ENCODE measurements around the gene MT4.

The MT4 gene

DNA sequence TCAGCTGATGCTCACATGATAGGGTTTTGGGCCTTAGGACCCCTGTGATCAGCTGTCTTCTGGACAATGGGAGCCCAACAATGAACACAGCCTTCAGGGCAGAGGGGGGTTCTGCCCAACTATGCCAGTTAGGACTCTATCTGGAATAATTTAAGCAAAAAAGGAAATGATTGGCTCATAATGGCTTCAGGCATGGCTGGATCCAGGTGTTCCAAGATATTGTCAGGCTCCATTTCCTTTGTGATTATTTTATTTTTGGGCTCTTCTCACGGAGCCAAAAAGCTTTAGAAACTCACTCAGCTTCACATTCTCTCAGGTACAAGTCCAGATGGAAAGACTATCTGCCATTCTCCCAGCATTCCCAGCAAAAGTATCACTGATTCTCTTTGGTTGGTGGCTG, 40.6 kb downstream of the MT4 start:
- DNase-seq (ENCODE audit: low spot score), result no peak

DNA sequence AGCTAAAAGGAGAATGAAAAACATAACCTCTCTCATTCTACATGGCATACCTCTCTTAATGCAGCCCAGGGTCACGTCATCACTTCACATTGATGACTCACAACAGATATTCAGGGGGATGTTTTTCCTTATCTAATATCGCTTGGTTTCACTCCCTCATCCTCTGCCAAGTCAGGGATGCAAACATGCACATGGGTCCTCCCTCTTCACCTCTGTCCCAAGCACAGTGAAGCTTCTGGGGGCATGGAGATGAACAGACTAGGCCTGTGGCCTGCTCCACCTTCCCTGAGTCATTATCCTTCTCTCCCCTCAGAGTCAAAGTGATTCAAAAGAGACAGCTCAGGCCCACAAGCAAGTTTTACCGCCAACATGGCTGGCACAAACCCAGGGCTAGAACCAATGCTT, 41.2 kb downstream of the MT4 start:
- peak; percentile 25 for DNase-seq (ENCODE audit: low spot score)

DNA sequence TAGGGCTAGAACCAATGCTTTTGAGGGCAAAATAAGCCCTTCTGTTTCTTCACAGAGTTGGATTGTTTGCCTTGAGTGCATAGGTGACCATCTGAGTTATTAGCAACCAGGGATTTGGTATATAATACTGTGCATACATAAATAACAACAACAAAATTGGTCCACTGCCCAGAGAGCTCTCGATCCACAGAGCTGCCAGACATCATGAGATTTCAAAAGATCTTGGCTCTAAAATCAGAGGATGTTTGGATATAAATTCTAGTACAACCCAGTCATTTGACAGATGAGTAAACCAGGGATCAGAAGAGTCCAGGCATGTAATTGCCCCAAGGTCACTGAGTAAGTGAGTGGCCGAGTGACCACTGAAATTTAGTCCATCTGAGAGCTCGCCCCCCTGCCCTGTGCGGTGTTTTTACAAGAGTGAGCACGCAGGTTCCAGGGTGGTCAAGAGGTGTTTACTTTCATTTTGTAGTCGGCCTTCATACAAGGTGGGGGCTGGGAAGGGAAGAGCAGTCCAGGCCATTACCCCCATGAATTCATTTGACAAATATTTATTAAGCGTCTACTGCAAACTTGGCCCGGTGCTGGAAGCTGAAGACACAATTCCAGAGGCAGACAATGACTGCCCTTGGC, 41.7 kb downstream of the MT4 start:
- DNase-seq (ENCODE audit: low spot score), result peak; percentile 14

DNA sequence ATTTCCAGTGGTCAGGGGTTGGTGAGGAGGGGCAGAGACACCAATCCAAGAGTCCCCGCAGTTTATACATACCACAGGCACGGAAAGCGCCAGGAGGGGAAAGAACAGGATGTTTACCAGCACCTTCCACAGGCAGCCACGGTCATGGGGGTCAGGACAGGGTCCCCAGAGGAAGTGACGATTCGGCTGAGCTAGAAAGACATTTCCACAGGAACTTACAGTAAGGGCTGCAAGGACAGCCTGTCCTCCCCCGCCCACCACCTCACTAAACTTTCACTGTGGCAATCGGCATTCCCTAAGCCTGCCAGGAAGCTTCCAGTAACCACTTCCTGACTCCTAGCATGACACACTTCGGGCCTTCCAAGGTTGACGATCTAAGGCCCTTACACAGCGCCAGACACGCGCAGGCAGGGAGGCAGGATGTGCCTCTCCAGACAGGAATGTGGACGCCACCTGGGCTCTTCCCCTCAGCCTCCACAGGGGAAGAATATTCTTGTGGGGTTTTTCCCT, 42.3 kb downstream of the MT4 start:
- no peak for DNase-seq (ENCODE audit: low spot score)

DNA sequence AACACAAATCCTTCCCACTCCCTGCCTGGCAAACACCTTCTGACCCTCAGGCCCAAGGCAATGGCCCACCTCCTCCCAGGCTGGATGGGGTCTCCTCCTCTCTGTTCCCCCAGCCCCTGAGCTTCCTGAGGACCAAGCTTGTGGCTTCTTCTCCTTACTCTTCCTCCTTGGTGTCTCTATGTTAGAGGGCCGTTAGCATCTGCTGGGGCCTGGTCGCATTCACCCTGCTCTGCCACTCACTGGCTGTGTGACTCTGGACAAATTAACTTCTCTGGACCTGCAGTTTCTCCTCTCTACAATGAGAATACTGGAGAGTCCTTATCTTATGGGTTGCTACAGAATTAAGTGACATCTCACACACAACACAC, 42.8 kb downstream of the MT4 start:
- DNase-seq (ENCODE audit: low spot score), result no peak

GRCh38 chr16:56608043-56608875, 43.4 kb downstream of the MT4 start, which contains the start of gene MT2A:
MT2A (plus strand) TSS chr16:56608584; CDS start chr16:56608656, 72 bp downstream.
- DNase-seq (ENCODE audit: low spot score), result peak; percentile 94

GRCh38 chr16:56608876-56609462, 44.1 kb downstream of the MT4 start:
- no peak for DNase-seq (ENCODE audit: low spot score)

GRCh38 chr16:56609463-56609921, 44.6 kb downstream of the MT4 start:
- DNase-seq (ENCODE audit: low spot score), result peak; percentile 92

GRCh38 chr16:56610017-56610608, 45.2 kb downstream of the MT4 start:
- DNase-seq (ENCODE audit: low spot score), result peak; percentile 27

DNA sequence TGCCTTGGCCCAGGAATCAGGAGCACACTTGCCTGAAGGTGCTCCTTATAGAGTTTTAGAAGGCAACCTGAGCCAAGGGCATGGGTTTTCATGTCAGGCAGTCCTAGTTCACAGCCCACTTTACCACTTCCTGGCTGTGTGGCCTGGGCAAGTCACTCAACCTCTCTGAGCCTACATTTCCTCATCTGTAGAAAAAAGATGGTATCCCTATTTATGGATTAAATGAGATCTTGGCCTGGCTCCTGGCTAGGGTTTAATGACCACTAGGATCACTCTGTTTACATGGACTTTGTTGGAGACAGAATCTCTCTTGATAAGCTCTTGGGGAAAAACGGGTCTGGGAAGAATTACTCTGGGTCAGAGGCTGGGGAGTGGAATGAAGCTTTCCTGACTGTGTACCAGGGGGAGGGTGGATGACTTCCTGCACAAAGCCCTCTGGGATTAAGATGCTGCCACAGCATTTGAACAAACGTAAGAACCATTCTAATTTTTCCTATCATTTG, 45.8 kb downstream of the MT4 start:
- no peak for DNase-seq (ENCODE audit: low spot score)

DNA sequence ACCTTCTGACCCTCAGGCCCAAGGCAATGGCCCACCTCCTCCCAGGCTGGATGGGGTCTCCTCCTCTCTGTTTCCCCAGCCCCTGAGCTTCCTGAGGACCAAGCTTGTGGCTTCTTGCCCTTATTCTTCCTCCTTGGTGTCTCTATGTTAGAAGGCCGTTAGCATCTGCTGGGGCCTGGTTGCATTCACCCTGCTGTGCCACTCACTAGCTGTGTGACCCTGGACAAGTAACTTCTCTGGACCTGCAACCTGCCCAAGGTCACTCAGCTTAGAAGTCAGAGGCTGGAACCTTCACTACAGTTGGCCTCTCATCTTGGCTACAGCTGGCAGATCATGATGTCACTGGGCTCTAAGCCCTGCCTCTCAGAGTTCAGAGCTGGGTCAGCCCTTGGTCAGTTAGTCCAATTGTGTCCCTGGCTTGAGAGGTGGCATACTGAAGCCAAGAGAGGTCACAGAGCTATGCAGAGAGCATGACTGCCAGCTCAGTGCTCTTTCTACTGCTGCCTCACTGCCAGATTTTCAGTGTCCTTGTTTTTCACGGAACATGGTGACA, 46.5 kb downstream of the MT4 start:
- DNase-seq (ENCODE audit: low spot score), result no peak

DNA sequence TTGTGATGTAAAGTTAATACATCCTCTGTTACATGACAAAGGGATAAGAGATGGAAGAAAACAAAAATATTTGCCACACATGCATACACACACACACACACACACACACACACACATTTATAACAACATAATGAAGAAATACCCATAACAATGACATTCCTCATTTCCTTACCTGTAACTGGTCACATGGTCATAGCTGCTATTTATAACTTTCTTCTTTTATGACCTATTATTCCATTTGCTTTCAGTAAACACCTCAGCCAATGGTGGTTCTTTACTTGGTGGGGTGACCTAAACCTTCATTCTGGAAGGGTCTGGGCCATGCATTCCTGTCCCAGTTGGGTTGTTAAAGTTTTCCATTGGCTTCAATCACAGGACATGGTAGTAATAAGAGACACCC, 48.8 kb downstream of the MT4 start:
- no peak for DNase-seq (ENCODE audit: low spot score)

DNA sequence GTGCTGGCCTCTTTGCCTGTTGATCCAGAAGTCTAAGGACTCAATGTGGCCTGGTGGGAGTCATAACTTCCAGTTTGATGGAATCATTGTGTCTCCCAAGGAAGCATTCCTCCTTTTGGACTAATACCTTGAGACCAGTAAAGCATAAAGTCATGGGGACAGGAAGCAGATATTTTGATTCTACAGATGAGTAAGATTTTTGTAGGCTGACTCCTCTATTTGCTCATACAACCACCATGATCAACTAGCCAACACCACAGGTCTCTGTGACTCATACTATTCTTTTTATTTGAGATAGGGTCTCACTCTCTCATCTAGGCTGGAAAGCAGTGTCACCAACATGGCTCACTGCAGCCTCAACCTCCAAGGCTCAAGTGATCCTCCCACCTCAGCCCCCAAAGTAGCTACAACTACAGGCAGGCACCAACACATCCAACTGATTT, 49.7 kb downstream of the MT4 start:
- DNase-seq (ENCODE audit: low spot score), result no peak

- DNase-seq (ENCODE audit: low spot score), result no peak
Observed at GRCh38 chr16:56615353-56615752, 50.5 kb downstream of the MT4 start.

DNA sequence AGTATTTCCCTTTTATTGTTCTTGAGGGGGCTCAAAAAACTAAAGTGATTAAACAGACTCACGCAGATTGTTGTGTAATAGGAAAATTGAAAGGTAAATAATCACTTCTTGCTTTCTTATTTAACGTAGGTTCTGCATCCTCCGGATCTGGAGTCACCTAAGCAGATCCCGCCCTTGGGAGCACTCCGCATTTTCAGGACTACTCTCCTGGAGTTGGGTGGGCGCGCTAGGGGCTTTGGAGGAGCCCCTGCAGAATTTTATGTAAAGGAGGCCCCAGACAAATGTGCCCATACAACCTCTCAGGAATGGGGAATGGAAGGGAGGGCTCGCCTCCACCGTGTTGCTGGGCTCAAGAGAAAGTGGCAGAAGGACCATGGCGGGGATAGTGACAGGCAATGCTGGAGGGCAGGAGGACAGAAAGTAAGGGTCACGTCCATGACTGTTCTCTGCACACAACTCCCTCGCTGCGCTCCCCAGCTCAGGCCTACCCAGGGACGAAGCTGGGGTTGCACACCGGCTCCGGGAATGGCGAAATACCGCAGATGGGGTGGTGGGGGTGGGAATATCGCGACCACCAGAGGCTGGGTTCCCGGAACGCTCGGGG, 51.8 kb downstream of the MT4 start:
- DNase-seq (ENCODE audit: low spot score), result no peak

DNA sequence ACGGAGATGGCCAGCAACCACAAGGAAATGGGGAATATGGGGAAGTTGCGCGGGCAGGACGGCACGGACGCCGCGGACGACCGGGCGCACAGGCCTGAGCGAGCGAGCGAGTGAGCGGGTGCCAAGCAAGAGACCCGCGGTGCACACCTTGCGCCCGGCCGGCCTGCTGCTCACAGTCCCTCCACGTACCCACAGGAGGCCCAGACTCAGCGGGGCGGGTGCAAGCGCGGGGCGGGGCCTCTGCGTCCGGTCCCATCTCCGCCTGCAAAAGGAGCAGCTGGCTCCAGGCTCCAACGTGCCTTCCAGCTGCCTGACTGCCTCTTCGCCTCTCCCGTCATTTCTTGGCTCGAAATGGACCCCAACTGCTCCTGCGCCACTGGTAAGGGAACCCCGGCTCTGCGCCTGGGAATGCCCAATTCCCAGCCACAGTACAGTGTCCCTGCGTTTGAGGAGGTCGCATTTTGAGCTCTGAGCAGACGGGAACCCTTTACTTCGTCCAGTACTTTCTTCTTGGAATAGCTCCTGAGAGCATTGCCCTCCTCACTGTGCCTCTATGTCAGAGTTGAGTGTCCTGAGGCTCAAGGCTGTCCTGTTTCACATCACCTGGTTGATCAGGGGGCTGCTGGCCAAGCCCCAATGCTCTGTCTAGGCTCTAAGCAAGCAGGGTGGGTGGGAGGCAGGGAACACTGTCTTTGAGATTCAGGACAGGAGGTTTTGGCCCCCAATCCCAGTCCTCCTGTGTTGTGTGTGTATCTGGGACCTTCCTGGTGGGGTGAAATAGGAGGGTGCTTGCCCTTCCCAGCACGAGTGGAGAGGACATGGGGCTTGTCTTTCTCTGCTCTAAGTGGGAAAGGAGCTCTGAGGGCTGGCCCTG, 52.6 kb downstream of the MT4 start:
- no peak for DNase-seq (ENCODE audit: low spot score)

DNA sequence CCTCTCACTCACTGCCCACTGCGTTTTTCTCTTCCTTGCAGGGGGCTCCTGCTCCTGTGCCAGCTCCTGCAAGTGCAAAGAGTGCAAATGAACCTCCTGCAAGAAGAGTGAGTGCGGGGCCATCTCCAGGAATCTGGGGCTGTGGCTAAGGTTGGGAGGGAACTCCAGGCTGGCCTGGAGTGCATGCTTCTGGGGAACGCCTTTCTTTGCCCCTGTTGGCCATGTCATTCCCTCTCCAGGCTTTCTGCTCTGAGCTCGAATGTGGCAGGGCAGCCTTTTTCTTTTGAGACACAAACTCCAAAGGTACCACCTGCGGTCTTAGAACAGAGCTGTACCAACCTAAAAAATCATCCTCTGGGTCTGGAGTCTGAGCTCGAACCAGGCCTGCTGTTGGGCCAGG, 53.3 kb downstream of the MT4 start:
- no peak for DNase-seq (ENCODE audit: low spot score)

All from hematopoietic multipotent progenitor cell treated with erythropoietin and hydrocortisone succinate and interleukin-3 and kit ligand, for 15 days (in vitro differentiated cells).